GM12872 (cell line): Measurements from ENCODE around the gene ADAMTS18.

Experiments used
- CTCF ChIP-seq: IDR thresholded peaks from 3 replicates; pipeline ENCODE4 v1.5.1; 2011; ENCODE audit warnings: low read depth, mild to moderate bottlenecking, low read length, moderate library complexity; ENCODE audit not compliant: insufficient read depth

The ADAMTS18 gene

GRCh38 chr16:77327717-77328116 lies 107.1 kb downstream of the ADAMTS18 start:
- TF ChIP-seq CTCF, result no peak

DNA sequence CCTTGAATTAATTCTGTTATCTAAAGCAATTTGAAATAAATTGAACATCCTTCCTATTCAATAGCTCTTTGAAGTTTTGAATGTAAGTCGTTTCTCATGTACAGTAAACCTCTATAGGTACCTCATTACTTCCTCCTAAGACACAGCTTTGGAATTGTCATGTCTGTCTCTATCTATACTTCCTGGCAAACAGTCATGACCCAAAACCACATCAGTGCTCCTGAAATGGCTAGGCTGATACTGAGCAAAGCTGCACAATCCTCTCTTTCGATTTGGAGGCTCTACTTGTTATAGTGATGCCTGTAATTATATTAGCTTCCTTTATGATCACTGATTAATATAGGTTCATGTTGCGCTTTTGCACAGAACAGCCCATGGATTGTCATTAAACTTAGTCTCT lies 110.1 kb downstream of the ADAMTS18 start:
- TF ChIP-seq CTCF, result no peak

DNA sequence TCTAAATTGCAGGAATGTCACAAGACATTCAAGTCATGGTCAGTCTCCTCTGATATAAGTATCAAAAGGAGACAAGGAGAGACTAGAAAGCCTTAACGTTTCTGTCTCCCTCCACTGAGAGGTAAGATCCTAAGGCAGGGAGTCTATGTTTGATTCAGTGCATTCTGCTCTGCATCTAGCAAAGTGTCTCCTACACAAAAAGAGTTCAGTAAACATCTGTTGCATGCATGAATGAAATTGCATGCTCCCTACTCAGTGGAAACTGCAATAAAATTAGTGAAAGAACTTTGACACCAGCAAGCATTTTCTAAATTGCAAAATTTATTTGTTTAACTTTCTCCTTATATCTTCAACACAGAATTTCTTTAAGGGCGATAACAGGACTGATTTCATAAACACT lies 111.1 kb downstream of the ADAMTS18 start:
- TF ChIP-seq CTCF, result no peak

- TF ChIP-seq CTCF, result no peak
Observed at GRCh38 chr16:77322757-77323156, 112.1 kb downstream of the ADAMTS18 start.

GRCh38 chr16:77317059-77317458 lies 117.8 kb downstream of the ADAMTS18 start:
- no peak for TF ChIP-seq CTCF

DNA sequence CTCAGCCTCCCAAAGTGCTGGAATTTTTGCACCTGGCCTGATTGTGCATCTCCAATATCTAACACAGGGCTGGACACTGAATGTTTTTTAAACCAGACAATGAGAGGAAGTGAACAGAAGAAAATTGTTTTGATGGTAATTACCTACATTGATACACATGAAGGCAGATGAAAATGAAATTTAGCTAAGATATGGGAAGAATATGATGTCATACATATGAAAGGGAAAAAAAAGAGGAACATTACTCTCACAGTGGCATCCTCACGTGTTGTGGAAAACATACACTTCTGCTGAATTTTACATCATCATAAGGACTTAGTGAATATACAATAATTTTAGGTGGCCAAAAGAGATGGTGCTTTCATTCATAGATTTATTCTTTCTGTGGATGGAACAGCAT lies 124.0 kb downstream of the ADAMTS18 start:
- TF ChIP-seq CTCF, result no peak

DNA sequence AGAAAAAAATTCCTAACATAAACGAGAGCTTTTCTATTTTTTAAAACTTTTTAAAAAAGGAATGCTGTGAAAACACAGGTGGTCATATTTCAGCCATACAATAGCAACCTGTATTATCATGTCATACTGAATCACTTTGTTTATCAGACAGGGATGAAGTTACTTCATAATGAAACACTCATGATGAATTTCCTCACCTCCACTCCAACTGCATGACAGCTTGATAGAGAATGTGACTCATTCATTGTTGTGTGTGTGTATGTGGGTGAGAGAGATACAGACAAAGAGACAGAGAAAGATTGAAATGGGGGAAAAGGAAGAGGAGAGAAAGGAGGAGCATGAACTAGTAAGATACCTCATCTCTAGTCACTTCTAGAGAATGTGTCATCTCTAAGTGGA lies 126.7 kb downstream of the ADAMTS18 start:
- TF ChIP-seq CTCF, result no peak
